HG03558 (cell line): ENCODE results near the gene GABARAPL1.
"Not testable (repeated sequence)": the region's sequence is repeated elsewhere in the genome, so short reads cannot be mapped to it uniquely, and the experiment has no call there.

Experiments used
- ATAC-seq: cut with Tn5 transposase; IDR thresholded peaks from one replicate; pipeline ENCODE4 v1.9.1; 2021; ENCODE audit warnings: moderate number of reproducible peaks; ENCODE audit not compliant: unreplicated experiment; ENCODE audit errors: extremely low read depth

Gene GABARAPL1

DNA sequence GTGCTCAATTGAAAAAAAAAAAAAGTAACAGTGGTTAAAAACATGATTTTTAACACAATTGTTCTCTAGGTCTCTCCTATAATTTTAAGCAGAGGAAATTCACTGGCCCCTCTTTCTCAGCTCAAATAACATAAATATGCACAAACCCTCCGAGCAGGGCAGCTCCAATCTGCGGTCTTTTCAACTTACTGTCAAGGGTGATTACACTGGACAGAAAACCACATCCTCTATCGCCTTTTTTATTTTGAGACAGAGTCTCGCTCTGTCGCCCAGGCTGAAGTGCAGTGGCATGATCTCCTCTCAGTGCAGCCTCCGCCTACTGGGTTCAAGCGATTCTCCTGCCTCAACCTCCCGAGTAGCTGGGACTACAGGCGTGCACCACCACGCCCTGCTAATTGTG, 16.5 kb upstream of the GABARAPL1 start:
- ATAC-seq = no peak

DNA sequence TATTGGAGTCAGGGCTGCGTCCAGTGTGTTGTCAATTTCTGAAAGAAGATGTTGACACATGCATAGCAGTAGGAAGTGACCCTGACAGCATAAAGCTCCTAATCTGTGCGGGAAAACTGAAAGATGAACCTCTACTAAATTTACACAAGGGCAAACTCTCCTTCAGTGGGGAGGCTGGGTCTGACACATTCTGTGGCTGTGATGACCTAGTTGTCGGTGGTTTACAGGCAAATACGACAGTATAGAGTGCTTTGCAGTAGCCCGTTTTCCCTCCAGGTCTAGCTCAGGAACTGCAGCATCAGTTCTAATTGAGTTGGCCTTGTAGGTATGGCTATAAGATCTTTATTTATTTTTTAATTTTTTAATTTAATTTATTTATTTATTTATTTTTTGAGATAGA, 14.8 kb upstream of the GABARAPL1 start:
- no peak for ATAC-seq

DNA sequence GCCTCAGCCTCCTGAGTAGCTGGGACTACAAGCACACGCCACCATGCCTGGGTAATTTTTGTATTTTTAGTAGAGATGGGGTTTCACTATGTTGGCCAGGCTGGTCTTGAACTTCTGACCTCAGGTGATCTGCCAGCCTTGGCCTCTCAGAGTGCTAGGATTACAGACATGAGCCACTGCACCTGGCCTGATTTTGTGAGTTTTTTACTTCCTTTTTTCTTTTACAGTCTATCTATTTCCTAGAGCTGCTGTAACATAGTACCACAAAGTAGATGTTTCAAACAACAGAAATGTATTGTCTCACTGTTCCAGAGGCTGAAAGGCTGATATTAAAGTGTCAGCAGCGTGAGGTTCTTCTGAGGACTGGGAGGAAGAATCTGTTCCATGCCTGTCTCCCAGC, 8.2 kb upstream of the GABARAPL1 start:
- not testable (repeated sequence) for ATAC-seq

DNA sequence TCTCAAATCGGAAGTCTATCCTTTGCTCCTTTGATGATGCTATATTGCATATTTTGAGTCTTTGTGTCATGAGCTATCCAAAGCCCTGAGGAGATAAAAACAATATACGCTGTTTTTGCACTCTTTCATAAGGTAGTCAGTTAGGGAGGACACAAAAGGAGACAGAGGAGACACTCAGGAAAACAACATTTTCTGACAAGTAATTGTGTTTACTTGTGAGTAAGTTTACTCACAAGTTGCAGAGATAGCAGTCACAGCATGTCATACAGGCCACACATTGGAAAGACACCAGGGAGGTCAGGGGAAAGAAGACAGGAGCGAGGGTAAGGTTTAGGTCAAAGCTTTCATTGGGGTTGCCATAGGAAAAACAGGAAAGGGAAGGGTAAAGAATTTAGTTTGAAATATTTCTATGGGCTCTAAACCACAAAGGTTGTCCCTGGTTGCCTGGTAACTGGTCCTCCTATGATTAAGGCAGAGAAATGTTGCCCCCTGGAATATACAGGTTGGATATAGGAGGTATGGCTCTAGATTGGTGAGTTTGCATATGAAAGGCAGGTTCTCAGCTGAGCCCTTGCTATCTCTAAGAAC, 7.4 kb upstream of the GABARAPL1 start:
- ATAC-seq = no peak

DNA sequence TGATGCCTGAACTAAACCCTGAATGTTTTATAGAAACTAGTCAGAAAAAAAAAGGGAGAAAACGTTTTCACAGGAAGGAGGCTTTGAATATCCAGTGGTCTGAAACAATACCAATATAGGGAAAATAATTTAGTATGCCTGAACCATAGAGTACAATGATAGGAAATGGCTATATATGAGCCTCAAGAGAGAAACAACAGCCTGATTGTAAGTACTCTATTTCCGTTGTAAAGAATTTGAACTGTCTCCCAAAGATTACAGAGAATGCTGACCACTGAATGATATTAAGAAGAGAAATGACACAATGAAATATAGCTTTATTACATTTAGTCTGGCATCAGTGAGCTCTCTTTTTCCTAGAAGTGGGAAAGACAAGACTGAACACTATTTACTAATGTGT, 5.5 kb upstream of the GABARAPL1 start:
- ATAC-seq = no peak

DNA sequence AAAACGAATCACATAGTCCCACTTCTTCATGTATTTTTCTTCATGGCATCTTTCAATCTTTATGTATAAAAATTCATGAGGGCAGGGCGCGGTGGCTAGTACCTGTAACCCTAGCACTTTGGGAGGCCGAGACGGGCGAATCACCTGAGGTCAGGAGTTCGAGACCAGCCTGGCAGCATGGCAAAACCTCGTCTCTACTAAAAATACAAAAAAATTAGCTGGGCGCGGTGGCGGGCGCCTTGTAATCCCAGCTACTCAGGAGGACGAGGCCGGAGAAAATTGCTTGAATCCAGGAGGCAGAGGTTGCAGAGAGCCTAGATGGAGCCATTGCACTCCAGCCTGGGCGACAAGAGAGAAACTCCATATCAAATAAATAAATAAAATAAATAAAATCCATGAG, 2.5 kb upstream of the GABARAPL1 start:
- ATAC-seq = no peak

DNA sequence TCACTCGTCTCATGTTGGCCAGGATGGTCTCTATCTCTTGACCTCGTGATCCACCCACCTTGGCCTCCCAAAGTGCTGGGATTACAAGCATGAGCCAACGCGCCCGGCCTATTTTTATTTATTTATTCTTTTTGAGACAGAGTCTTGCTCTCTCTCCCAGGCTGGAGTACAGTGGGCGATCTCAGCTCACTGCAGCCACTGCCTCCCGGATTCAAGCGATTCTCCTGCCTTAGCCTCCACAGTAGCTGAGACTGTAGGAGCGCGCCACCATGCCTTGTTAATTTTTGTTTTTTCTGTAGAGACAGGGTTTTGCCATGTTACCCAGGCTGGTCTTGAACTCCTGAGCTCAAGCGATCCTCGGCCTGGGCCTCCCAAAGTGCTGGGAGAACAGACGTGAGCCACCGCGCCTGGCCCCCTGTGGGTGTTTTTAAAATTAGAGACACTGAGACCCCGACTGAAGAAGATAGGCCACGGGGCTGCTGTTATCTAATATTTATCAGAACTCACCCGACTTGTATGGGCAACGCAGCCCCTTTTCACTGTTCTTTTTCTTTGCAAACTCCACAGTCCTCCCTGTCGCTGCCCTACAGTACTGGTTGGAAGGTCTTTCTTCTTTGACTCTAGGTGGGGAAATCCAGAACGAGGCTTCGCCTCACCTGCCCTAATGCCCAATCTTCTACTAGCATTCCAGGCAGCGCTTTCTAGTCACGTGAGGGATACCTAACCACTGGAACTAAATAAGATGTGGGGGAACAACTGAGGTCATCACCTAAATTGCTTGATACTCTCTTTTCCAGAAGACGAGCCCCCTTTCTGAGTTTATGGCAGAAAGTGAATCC, 1.4 kb upstream of the GABARAPL1 start:
- no peak for ATAC-seq

DNA sequence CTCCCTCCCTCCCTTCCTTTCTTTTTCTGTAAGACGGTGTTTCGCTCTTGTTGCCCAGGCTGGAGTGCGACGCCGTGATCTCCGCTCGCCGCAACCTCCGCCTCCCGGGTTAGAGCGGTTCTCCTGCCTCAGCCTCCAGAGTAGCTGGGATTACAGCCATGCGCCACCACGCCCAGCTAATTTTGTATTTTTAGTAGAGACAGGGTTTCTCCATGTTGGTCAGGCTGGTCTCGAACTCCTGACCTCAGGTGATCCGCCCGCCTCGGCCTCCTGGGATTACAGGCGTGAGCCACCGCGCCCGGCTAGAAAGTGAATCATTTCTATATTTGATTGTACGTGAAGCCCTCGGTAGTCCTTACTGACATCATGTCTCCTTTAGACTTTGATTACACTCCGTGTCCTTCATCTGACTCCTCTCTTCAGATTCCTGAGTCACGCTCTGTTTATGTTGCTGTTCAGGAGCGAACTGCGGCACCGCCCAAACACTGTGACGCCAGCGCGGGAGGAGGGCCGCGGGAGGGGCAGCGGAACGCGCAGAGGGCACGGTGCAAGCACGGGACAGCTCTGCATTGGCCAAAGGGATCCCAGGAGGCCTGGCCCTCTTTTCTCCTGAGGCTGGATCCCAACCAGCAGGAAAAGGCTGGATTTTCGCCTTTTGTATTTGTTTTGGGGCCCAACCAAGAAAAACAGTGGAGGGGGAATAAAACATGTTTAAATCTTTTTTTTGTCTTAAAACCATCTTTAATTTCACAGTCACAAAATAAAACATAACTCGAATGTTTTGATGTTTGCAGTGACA, 538 bp upstream of the GABARAPL1 start:
- no peak for ATAC-seq

DNA sequence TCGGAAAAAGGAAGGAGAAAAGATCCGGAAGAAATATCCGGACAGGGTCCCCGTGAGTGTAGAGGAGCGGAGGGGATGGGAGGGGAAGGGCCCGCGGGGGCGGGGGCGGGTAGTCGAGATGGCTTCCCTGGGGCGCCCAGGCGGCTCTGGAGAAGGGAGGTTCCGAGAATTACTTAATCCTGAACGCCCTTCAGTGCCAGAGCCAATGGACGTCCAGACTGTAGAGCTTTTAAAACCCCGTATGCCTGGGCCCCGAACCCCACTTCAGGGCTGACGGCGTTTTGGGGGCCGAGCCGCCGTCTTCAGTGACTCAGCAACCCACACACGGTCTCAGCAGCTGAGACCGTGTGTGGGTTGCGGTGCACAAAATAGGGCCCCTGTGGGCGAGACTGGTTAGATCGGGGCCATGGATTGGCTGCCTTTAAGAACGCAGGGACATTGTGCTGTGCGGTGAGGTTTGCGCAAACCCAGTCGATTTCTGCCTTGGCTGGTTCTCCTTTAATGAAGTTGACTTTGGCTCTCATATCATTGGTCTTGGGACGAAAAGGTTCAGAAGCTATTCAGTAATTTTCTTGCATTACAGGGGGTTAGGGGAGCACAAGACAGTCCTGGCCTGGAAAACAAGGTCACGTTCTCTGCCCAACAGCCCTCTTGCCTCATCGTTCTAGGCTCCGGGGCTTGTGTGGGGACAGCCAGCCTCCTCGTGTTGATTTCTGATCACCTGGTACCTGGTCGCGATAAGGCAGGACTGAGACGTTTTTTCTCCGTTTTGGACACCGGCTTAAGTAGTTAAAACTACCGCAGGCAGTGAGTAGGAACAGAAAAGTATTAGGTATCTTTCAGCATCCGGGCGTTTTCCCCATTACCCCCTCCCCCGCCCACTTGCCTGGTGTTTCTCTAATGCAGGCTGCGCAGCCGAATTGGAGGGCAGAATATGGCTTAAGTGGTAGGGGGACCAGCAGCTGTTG, 775 bp downstream of the GABARAPL1 start:
- no peak for ATAC-seq

DNA sequence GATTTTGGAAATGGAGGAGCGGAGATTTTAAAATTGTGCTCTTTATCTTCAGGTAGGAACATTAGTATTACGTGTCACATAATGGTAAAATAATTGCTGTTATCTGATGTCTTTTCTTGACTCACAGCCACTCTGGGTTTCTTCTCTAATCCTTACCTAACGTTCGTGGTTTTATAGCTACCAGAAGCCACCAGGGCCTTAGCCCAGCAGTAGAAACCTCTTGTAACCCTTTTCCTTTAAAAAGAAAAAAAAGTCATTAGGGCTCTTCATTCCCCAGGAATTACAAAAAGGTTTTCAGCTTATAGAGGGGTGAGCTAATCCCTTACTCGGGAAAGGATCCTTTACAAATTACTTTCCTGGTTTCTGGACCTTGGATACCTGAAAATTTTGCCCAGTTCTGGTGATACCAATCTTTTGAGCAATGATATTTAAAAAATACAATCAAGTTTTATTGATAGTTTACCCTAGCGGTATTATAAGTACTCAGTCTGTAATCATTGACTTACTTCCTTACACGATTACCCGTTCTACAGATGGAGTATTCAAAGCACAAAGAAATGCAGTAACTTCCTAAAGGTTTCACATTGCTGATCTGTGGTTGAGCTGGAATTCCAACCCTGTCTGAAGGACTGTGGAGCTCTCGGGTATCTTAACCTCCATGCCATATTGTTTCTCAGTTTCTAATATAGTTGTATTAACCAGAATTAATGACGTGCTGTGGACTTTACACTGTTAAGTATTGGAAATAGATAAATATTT, 1.6 kb downstream of the GABARAPL1 start:
- ATAC-seq = no peak

DNA sequence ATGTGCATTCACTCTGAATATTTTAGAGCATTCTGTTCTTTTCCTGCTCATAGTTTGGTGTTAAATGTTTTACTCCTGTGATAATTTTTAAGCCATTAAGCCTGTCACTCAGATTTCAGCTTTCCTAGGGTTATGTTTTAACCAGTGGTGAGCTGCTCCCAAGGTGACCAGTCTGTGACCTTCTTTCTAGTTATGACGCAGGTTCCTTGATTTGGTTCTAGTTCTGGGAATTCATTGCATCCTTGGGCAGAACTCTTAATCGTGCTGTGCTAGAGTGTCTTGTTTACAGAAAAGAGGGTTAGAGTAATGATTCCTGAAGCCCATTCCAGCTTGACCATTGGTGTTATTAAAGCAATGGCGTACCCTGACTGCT, 2.2 kb downstream of the GABARAPL1 start:
- no peak for ATAC-seq

DNA sequence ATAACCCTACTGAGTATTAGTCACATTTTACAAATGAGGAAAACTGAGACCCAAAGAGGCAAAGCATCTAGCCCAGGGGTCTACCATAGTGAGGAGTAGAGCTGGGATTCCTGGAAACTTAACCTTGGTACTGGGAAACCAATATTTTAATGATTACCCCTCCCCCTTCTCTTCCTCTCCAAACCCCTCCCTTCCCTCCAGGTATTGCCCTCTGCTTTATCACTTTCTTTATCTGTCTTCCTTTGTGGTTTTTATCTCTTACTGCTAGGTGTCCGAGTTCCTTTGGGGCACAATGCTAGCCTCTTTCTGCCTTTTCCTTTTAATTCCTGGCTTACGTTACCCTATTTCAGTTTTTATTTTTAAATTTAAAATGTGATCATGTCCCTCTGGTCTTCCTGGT, 2.8 kb downstream of the GABARAPL1 start:
- ATAC-seq = no peak

DNA sequence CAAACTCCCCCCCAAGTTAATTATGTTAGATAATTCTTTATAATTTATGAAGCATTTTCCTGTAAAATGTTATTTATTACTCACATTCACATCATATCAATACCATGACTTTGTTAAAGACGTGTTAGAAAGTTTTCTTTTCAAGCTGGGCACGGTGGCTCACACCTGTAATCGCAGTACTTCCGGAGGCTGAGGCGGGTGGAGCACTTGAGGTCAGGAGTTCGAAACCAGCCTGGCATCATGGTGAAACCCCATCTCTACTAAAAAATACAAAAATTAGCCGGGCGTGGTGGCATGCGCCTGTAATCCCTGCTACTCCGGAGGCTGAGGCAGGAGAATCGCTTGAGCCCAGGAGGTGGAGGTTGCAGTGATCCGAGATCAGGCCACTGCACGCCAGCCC, 3.3 kb downstream of the GABARAPL1 start:
- not testable (repeated sequence) for ATAC-seq

DNA sequence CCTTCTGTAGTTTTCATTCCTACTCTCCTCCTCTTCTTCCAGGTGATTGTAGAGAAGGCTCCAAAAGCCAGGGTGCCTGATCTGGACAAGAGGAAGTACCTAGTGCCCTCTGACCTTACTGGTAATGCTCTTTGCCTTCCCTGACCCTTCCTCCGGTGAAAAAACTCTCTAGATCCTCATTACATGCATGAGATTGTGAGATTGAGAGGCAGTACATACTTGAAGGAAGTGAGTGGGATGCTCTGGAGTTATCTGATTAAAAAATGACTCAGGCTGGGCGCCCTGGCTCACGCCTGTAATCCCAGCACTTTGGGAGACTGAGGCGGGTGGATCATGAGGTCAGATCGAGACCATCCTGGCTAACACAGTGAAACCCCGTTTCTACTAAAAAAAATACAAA, 5.3 kb downstream of the GABARAPL1 start:
- ATAC-seq = no peak

DNA sequence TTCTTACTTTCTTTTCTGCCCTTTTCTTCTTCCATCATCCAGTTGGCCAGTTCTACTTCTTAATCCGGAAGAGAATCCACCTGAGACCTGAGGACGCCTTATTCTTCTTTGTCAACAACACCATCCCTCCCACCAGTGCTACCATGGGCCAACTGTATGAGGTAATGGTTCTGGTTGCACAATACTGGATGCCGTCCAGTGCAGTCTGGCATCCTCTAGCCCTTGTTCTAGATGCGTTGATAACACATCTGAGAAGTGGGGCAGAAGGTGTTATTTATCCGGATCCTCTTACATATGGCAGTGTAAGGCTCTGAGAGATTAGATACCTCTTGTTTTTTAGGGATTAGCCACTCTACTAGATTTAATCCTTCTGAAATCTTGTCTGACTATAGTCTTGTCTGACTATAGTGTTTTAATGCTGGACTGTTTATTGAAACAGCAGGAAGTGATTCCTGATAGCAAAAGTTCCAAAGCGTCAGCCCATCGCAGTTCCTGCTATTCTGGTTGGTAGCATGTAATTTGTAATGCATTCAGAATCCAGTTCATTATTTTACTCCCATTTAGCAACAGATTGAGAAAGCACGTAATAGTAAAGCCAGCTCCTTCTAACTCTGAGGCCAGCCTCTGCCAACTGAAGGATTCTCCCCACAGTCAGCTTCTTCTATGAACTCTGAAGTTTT, 7.9 kb downstream of the GABARAPL1 start:
- no peak for ATAC-seq

DNA sequence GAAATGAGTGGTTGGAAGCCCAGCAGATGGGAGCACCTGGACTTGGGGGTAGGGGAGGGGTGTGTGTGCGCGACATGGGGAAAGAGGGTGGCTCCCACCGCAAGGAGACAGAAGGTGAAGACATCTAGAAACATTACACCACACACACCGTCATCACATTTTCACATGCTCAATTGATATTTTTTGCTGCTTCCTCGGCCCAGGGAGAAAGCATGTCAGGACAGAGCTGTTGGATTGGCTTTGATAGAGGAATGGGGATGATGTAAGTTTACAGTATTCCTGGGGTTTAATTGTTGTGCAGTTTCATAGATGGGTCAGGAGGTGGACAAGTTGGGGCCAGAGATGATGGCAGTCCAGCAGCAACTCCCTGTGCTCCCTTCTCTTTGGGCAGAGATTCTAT, 9.2 kb downstream of the GABARAPL1 start:
- ATAC-seq = no peak

DNA sequence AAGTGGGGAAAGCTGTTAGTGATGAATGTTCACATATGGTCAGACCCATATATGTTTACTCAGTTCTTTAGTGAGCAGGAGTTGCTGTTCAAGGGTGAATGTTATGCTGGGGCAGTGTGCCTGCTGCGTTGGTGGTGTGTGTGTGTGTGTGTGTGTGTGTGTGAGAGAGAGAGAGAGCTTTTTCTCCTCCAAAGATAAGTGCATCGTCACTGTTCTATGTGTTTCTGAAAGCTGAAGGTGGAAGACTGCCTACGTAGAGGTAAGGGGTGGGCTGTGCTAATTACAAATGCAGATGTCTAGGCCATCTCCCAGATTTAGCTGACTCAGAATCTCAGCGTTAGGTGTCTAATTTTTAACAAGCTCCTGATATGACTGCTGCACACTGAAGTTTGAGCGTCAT, 10.5 kb downstream of the GABARAPL1 start:
- ATAC-seq = no peak

DNA sequence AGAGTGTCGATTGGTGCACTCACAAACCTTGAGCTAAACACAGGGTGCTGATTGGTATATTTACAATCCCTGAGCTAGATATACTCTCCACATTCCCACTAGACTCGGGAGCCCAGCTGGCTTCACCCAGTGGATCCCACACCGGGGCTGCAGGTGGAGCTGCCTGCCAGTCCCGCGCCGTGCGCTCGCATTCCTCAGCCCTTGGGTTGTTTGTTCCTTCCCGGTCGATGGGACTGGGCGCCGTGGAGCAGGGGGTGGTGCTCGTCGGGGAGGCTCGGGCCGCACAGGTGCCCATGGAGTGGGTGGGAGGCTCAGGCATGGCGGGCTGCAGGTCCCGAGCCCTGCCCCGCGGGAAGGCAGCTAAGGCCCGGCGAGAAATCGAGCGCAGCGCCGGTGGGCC, 12.7 kb downstream of the GABARAPL1 start:
- not testable (repeated sequence) for ATAC-seq

DNA sequence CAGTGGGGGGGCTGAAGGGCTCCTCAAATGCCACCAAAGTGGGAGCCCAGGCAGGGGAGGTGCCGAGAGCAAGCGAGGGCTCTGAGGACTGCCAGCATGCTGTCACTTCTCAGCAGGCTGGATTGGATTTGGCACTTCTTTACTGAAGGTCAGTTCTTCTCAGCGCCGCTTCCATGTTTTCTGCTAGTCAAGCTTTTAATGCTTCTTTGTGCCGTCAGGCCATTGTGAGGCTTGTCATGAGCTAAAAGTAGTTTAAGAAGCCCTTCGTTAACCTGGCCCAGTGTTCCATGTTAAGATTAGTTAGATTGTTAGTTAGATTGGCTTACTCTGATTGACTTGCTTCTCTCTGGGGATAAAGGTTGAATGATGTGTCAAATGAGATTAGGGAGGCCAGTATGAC, 13.4 kb downstream of the GABARAPL1 start:
- no peak for ATAC-seq
